Measurements from ENCODE around the gene SLX4IP. TPM values are rescaled to one million over a fixed set of nuclear protein-coding genes. Genes with fewer than 3 reads are reported as not detected.

SLX4IP gene
- total and polyA plus RNA-seq, 12 donors, result 2.8 to 8.2 (median 4.8) TPM

DNA sequence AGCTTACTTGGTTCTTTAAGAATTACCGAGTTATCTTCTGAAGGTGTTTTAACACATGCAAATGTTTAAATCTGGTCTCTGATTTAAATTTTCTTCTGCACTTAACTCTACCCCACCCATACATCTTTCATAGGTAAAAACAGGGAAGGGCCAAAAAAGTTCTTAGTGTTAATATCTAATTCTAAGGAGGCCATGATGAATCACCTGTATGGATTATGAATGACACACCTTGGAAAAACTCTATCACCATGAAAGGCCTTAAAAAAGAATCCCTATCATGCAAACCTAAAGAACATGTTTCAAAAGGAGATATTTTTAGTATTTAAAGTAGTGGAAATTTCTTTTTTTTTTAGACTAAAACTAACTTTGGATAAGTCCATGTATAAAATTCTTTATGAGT lies 54.7 kb downstream of the SLX4IP start:
- intact Hi-C loops (cut with DNase I), result no loop called here
- Histone ChIP-seq H3K27me3 (no peaks in the 10 kb centered on the region), H3K9me3 (replicated peaks in 1 of 3) (no peaks in the 10 kb centered on the region), H3K4me3 (no peak overlapping the region), H3K36me3 (replicated peaks in 1 of 2) (no peaks in the 10 kb centered on the region), H3K27ac (no peak overlapping the region), H3K4me1 (replicated peaks in 1 of 2) (peaks cover 0 to 6% of the 10 kb centered on the region in 2 donors)
- TF ChIP-seq, protein P1, sequence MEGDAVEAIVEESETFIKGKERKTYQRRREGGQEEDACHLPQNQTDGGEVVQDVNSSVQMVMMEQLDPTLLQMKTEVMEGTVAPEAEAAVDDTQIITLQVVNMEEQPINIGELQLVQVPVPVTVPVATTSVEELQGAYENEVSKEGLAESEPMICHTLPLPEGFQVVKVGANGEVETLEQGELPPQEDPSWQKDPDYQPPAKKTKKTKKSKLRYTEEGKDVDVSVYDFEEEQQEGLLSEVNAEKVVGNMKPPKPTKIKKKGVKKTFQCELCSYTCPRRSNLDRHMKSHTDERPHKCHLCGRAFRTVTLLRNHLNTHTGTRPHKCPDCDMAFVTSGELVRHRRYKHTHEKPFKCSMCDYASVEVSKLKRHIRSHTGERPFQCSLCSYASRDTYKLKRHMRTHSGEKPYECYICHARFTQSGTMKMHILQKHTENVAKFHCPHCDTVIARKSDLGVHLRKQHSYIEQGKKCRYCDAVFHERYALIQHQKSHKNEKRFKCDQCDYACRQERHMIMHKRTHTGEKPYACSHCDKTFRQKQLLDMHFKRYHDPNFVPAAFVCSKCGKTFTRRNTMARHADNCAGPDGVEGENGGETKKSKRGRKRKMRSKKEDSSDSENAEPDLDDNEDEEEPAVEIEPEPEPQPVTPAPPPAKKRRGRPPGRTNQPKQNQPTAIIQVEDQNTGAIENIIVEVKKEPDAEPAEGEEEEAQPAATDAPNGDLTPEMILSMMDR (IDR thresholded peaks at IDR 0.05), result no peak
- TF ChIP-seq POLR2A (IDR thresholded peaks at IDR 0.05), result no peak
- no peak for DNase-seq
- 88 to 95% (median 90%) methylated on average over 1 of the region's 1 CpG for WGBS, 4 donors

DNA sequence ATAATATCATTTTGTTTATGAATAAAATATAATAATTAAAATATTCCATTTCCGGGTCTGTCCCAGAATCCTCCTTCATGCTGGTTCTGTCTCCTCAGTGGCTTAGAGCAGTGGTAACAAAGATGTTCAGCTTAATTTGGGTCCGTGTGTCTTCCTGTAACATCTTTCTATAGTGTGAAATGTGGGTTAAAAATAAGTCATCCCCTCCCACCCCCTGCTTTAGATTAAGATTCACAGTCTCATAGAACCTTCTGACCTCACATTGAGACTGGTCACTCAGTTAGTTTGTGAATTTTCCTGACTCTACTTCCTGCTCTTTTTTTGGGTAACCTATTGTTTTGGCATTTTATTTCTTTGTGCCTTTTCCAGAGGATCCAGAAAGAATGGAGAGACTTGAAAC lies 55.2 kb downstream of the SLX4IP start:
- H3K27me3 ChIP-seq, result no peaks in the 10 kb centered on the region
- peaks cover 0 to 6% of the 10 kb centered on the region in 2 donors for H3K4me1 ChIP-seq (replicated peaks in 1 of 2)
- TF ChIP-seq, protein P1 (IDR thresholded peaks at IDR 0.05), result no peak
- no peak for TF ChIP-seq POLR2A (IDR thresholded peaks at IDR 0.05)
- H3K27ac ChIP-seq, result no peak overlapping the region
- DNase-seq, result no peak
- no peak overlapping the region for H3K4me3 ChIP-seq
- no peaks in the 10 kb centered on the region for H3K36me3 ChIP-seq (replicated peaks in 1 of 2)
- 87 to 97% (median 94%) methylated on average over 2 of the region's 2 CpGs for WGBS, 4 donors
- intact Hi-C loops (cut with DNase I), result no loop called here
- H3K9me3 ChIP-seq (replicated peaks in 1 of 3), result no peaks in the 10 kb centered on the region

- intact Hi-C loops (cut with DNase I), result no loop called here
- WGBS, 4 donors, result 57 to 83% (median 68%) methylated on average over 1 of the region's 1 CpG
Observed at GRCh38 chr20:10490706-10491105, 55.6 kb downstream of the SLX4IP start.

DNA sequence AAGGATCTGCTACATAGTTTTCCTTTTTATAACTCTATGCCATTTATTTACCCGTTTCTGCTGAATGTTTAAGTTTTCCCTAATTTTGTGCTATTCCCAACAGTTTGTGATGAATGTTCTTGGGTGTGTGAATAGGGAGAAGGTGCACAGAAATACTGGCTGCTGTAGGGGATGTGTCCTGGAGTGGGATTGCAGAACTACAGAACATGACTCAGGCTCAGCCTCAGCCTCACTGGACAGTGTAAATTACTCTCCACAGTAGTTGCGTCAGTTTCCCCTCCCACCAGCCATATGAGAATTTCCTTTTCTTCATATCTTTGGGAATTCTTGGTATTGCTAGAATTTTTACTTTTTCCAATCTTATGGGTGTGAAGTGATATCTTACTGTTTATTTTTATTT lies 57.0 kb downstream of the SLX4IP start:
- Histone ChIP-seq H3K36me3 (replicated peaks in 1 of 2) (no peaks in the 10 kb centered on the region), H3K4me3 (no peak overlapping the region), H3K27ac (no peak overlapping the region), H3K27me3 (no peaks in the 10 kb centered on the region), H3K9me3 (replicated peaks in 1 of 3) (no peaks in the 10 kb centered on the region), H3K4me1 (replicated peaks in 1 of 2) (peaks cover 0 to 2% of the 10 kb centered on the region in 2 donors)
- intact Hi-C loops (cut with DNase I), result no loop called here
- DNase-seq, result no peak
- 81 to 90% (median 85%) methylated on average over 2 of the region's 2 CpGs for WGBS, 4 donors
- TF ChIP-seq, protein P1 (IDR thresholded peaks at IDR 0.05), result no peak
- TF ChIP-seq POLR2A (IDR thresholded peaks at IDR 0.05), result no peak

More at GRCh38 chr20:10490706-10491105, 55.6 kb downstream of the SLX4IP start:
- Histone ChIP-seq H3K9me3 (replicated peaks in 1 of 3) (no peaks in the 10 kb centered on the region), H3K4me3 (no peak overlapping the region), H3K4me1 (replicated peaks in 1 of 2) (peaks cover 0 to 6% of the 10 kb centered on the region in 2 donors), H3K27ac (no peak overlapping the region), H3K36me3 (replicated peaks in 1 of 2) (no peaks in the 10 kb centered on the region), H3K27me3 (no peaks in the 10 kb centered on the region)
- DNase-seq, result no peak
- TF ChIP-seq, protein P1 (IDR thresholded peaks at IDR 0.05), result no peak
- TF ChIP-seq POLR2A (IDR thresholded peaks at IDR 0.05), result no peak

All from adrenal gland (tissue), 12 donors.